ENCODE measurements around the gene NRP2.

Gene NRP2

DNA sequence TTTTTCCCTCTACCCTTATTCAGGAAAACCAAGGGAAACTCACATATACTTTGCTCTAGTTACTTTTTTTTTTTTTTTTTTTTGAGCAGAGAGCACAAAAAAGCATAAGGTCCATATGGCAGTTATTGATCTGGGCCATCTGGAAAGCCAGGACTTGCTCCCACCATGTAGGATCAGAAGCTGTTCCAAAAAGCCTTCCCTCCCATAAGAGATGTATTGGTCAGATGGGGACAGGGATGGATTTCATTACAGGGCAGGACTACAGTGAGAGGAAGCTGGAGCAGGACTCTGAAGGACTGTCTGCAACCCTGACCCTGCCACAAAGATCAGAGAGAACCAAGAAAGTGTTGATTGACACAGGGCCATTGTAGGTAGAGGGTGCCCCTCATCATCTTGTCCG is 57.3 kb downstream of the NRP2 start:
- TF ChIP-seq, protein P1, sequence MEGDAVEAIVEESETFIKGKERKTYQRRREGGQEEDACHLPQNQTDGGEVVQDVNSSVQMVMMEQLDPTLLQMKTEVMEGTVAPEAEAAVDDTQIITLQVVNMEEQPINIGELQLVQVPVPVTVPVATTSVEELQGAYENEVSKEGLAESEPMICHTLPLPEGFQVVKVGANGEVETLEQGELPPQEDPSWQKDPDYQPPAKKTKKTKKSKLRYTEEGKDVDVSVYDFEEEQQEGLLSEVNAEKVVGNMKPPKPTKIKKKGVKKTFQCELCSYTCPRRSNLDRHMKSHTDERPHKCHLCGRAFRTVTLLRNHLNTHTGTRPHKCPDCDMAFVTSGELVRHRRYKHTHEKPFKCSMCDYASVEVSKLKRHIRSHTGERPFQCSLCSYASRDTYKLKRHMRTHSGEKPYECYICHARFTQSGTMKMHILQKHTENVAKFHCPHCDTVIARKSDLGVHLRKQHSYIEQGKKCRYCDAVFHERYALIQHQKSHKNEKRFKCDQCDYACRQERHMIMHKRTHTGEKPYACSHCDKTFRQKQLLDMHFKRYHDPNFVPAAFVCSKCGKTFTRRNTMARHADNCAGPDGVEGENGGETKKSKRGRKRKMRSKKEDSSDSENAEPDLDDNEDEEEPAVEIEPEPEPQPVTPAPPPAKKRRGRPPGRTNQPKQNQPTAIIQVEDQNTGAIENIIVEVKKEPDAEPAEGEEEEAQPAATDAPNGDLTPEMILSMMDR (IDR thresholded peaks at IDR 0.05; ENCODE audit: low read depth, low read length, missing control alignments), result no peak

DNA sequence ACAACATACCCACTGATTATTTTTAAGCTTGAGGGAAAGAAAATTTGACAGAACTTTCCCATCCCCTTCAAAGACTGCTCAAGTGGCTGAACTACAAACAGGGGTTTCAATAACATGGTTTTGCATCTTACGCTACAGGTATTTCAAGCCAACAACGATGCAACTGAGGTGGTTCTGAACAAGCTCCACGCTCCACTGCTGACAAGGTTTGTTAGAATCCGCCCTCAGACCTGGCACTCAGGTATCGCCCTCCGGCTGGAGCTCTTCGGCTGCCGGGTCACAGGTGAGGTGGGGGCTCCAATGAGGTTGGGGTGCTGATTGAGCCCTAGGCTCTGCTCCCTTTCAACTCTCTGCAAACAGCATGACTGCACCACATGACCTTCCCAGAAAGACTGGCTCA is 58.1 kb downstream of the NRP2 start:
- no peak overlapping the region for H3K4me3 ChIP-seq (ENCODE audit: low read depth, low read length)
- in situ Hi-C loops (cut with HindIII; ENCODE audit: low sequenced_read_pairs), result no loop called here
- no peak for DNase-seq (ENCODE audit: low read depth)
- TF ChIP-seq, protein P1 (IDR thresholded peaks at IDR 0.05; ENCODE audit: low read depth, low read length, missing control alignments), result no peak

More for the DNA sequence above, 57.3 kb downstream of the NRP2 start:
- in situ Hi-C loops (cut with HindIII; ENCODE audit: low sequenced_read_pairs), result no loop called here
- H3K4me3 ChIP-seq (ENCODE audit: low read depth, low read length), result no peak overlapping the region
- DNase-seq (ENCODE audit: low read depth), result no peak

DNA sequence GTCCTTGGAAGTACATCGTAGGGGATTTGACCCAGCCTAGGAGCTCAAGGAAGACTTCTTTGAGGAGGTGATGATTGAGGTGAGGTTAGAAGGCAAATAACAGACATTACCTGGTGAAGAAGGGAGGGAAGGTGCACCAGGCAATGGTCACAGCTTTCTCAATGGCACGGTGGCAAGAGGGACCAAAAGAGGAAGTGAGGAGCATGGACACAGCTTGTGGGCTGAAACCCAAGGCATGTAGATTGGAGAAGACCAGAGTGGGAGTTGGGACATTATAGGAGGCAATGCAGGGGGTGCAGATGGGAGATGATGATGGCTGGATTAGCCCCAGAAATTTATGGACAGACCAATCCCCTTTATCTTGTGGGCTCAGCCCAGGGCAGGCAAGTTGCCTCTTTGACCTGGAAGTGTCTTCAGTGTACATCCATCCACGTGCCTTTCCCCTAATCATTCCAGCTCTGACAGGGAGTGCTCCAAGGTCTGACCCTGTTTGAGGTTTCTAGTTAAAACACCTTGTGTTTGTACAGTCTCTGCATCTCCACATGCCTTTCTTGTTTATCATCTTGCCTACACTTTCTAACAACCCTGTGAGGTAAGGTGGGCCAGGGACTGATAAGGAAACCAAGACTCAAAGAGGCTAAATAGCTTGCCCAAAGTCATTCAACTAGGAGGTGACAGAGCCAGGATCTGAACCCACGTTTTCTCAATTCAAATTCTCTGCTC is 59.1 kb downstream of the NRP2 start:
- TF ChIP-seq, protein P1 (IDR thresholded peaks at IDR 0.05; ENCODE audit: low read depth, low read length, missing control alignments), result no peak
- H3K4me3 ChIP-seq (ENCODE audit: low read depth, low read length), result no peak overlapping the region
- no peak for DNase-seq (ENCODE audit: low read depth)
- in situ Hi-C loops (cut with HindIII; ENCODE audit: low sequenced_read_pairs), result no loop called here

DNA sequence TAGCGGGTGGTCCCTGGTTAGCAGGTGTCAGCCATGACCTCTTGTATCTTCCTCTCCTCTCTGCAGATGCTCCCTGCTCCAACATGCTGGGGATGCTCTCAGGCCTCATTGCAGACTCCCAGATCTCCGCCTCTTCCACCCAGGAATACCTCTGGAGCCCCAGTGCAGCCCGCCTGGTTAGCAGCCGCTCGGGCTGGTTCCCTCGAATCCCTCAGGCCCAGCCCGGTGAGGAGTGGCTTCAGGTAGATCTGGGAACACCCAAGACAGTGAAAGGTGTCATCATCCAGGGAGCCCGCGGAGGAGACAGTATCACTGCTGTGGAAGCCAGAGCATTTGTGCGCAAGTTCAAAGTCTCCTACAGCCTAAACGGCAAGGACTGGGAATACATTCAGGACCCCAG is 60.8 kb downstream of the NRP2 start:
- in situ Hi-C loops (cut with HindIII; ENCODE audit: low sequenced_read_pairs), result no loop called here

DNA sequence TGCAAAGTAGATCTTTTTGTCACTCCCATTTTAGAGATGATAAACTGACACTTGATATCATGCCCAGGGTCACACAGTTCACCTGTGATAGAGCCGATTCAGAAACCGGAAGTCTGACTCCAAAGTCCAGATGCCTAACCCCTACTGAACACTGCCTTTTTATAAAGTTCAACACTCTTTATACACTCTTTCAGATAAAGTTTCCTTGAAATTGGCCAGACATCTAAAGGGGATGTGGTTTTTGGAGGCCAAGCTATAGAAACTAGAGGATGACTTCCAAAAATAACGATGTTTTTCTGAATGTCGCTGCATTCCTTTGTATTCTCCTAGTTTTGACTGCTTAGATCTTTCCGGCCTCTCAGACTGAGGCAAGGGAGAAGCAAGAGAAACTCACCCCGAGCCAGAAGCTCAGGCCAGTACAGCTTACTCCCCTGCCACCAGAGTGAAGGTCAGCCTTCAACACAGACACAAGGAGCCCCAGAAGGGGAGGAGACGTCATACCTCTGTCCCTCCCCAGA is 61.8 kb downstream of the NRP2 start:
- in situ Hi-C loops (cut with HindIII; ENCODE audit: low sequenced_read_pairs), result no loop called here
- peak; percentile 42 for DNase-seq (ENCODE audit: low read depth)
- TF ChIP-seq, protein P1 (IDR thresholded peaks at IDR 0.05; ENCODE audit: low read depth, low read length, missing control alignments), result no peak
- no peak overlapping the region for H3K4me3 ChIP-seq (ENCODE audit: low read depth, low read length)

More for the DNA sequence above, 60.8 kb downstream of the NRP2 start:
- no peak overlapping the region for H3K4me3 ChIP-seq (ENCODE audit: low read depth, low read length)
- TF ChIP-seq, protein P1 (IDR thresholded peaks at IDR 0.05; ENCODE audit: low read depth, low read length, missing control alignments), result no peak
- DNase-seq (ENCODE audit: low read depth), result no peak

DNA sequence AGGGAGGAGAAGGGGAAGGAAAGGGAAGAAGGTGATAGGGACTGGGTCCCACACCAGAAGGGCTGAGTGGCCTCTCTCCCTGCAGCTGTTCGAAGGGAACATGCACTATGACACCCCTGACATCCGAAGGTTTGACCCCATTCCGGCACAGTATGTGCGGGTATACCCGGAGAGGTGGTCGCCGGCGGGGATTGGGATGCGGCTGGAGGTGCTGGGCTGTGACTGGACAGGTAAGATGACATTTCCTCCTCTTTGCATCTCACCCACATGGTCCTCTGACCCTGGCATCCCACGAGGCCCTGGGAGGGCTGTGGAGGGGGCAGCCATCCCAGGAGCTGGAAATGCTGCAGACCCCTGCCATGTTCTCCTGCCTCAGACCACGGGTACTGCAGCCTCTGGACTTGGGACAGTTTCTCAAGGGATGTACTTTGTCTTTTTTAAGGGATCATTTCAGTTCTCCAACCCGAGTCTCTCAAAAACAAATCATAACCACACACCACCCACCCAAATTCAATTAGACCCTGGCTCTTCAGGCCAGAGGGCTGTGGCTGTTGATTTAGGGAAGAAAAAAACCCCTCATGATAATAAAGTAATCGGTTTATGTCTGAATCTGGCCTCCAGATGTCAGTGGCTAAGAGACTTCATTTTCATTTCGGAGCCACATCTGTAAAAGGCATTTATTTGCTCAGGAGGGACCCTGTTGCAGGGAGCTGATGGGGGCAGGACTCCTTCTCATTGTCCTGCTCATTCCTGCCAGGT is 63.5 kb downstream of the NRP2 start:
- TF ChIP-seq, protein P1 (IDR thresholded peaks at IDR 0.05; ENCODE audit: low read depth, low read length, missing control alignments), result no peak
- in situ Hi-C loops (cut with HindIII; ENCODE audit: low sequenced_read_pairs), result no loop called here
- no peak overlapping the region for H3K4me3 ChIP-seq (ENCODE audit: low read depth, low read length)
- DNase-seq (ENCODE audit: low read depth), result no peak
